BJ (cell line): Measurements from ENCODE around the gene R3HDM2. TPM values are rescaled to one million over a fixed set of nuclear protein-coding genes. Genes with fewer than 3 reads are reported as not detected.
A peak's percentile ranks its signal among the peaks of the same experiment; 100 is the strongest.

Source experiments
- CTCF ChIA-PET: fragments of 350-600 bp; formaldehyde crosslinking; extraction: SDS; loops from one replicate; lab custom pipeline; 2021; ENCODE audit warnings: antibody characterized with exemption, inconsistent platforms; lab: Yijun Ruan, JAX
- POLR2A ChIA-PET: fragments of 300-600 bp; sonication (Branson Sonifier 250); formaldehyde crosslinking; extraction: SDS; loops from one replicate; lab custom pipeline; 2021; ENCODE audit warnings: antibody characterized with exemption; lab: Charles Lee
- DNase-seq: peaks from one replicate; pipeline ENCODE4 v3.0.0-alpha.2; 2011; ENCODE audit warnings: low read depth
- H3K27me3 ChIP-seq: 2 replicates; pipeline ENCODE4 v1.6.0; 2011; ENCODE audit warnings: low read length; ENCODE audit not compliant: control insufficient read depth, insufficient read depth
- H3K36me3 ChIP-seq: 2 replicates; pipeline ENCODE4 v1.5.1; 2011; ENCODE audit warnings: low read length; ENCODE audit not compliant: control insufficient read depth, insufficient read depth
- H3K4me3 ChIP-seq: 2 replicates; pipeline ENCODE4 v1.5.1; 2011; ENCODE audit warnings: low read depth, mild to moderate bottlenecking, control low read depth, low read length
- CTCF ChIP-seq: IDR thresholded peaks from 2 replicates; pipeline ENCODE4 v1.5.1; 2011; ENCODE audit warnings: low read depth, mild to moderate bottlenecking, control low read depth, inconsistent platforms, low read length, moderate library complexity; ENCODE audit not compliant: insufficient read depth
- polyA plus RNA-seq: library from polyadenylated mRNA; depleted of rRNA; stranded (reverse); fragments of >200 nt; gene quantifications from 2 replicates; pipeline ENCODE4 v1.2.3, GENCODE V29; 2011

The R3HDM2 gene
- polyA plus RNA-seq, 1 experiment = 27.4 TPM

- ChIA-PET CTCF (interaction anchor here (0.6 to 12.2 kb wide), 4 partner anchors 11 to 28 kb away, joined by 3 to 235 read pairs (median 78); a partner anchor contains a TSS), POLR2A (no interaction called here)
- no peak overlapping the region for H3K4me3 ChIP-seq
- DNase-seq = no peak
- peaks cover 7% of the 10 kb centered on the region for H3K27me3 ChIP-seq
- no peaks in the 10 kb centered on the region for H3K36me3 ChIP-seq
- peak; percentile 13; the same call in 1 of the 2 replicates for TF ChIP-seq CTCF
Observed at GRCh38 chr12:57224973-57225679, 205.7 kb downstream of the R3HDM2 start.

GRCh38 chr12:57224278-57224972, 206.4 kb downstream of the R3HDM2 start:
- TF ChIP-seq CTCF = no peak
- POLR2A ChIA-PET = no interaction called here

GRCh38 chr12:57223191-57224165, 207.4 kb downstream of the R3HDM2 start:
- no peak for TF ChIP-seq CTCF
- CTCF ChIA-PET = interaction anchor here (3.1 to 12.2 kb wide), 2 partner anchors 9 to 18 kb away, joined by 22 to 235 read pairs; a partner anchor contains a TSS
- H3K4me3 ChIP-seq = no peak overlapping the region
- no peaks in the 10 kb centered on the region for H3K36me3 ChIP-seq
- POLR2A ChIA-PET = no interaction called here
- no peak for DNase-seq
- peaks cover 11% of the 10 kb centered on the region for H3K27me3 ChIP-seq

More at GRCh38 chr12:57224278-57224972, 206.4 kb downstream of the R3HDM2 start:
- Histone ChIP-seq H3K27me3 (peaks cover 11% of the 10 kb centered on the region), H3K36me3 (no peaks in the 10 kb centered on the region), H3K4me3 (no peak overlapping the region)
- CTCF ChIA-PET = interaction anchor here (0.6 to 12.2 kb wide), 3 partner anchors 10 to 28 kb away, joined by 3 to 235 read pairs (median 22); a partner anchor contains a TSS
- no peak for DNase-seq

GRCh38 chr12:57222286-57223190, 208.3 kb downstream of the R3HDM2 start:
- CTCF ChIA-PET = interaction anchor here (0.7 to 12.2 kb wide), 3 partner anchors 8 to 235 kb away, joined by 3 to 235 read pairs (median 22); a partner anchor contains a TSS
- Histone ChIP-seq H3K36me3 (no peaks in the 10 kb centered on the region), H3K27me3 (peaks cover 14% of the 10 kb centered on the region), H3K4me3 (no peak overlapping the region)
- DNase-seq = no peak
- POLR2A ChIA-PET = interaction anchor here (0.5 kb wide), 1 partner anchor 95 kb away, joined by 4 read pairs; the partner anchor contains the start of gene LRP1
- no peak for TF ChIP-seq CTCF
